ENCODE measurements around the gene HIRIP3.
"Not testable (repeated sequence)": the region's sequence is repeated elsewhere in the genome, so short reads cannot be mapped to it uniquely, and the experiment has no call there.

HIRIP3 gene

DNA sequence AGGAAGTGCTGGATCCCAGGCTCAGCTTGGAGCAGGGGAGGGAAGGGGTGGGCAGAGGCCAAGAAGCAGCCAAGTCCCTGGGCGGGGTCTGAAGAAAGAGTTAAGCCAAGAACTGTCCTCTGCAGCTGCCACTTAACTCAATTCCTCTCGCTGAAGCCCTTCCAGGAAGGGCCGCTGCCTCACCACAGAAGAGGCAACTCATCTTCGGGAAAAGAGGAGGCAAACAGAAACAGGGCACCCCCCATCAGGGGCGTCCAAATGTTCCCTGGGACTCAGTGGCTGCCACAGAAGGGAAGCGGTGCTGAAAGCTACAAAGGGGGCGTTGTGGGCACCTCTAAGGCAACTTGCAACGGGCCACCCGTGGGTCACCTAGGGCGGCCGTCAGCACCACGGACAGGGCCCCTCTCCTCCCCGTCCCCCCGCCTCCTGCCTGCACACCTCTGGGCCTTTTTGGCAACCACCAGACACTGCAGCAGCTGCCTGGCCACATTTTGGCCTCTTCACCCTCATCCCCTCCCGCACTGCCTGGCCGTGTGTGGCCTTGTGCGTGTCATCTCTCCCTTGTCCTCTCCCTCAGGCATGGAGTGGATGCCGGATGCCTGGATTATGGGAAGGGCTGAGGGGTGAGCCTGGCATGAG, 33.1 kb upstream of the HIRIP3 start:
- no peak overlapping the region for H3K4me3 ChIP-seq (ENCODE audit: low read depth, low read length)
- peaks cover 43% of the 10 kb centered on the region for H3K27me3 ChIP-seq (ENCODE audit: insufficient read depth, low read length)
- H2AFZ ChIP-seq (ENCODE audit: low read length, unreplicated experiment): no peak overlapping the region
- no peaks in the 10 kb centered on the region for H3K36me3 ChIP-seq (ENCODE audit: insufficient read depth, low read length)
- H3K27ac ChIP-seq (ENCODE audit: low read depth, low read length): no peak overlapping the region
- H3K4me1 ChIP-seq (ENCODE audit: control insufficient read depth, insufficient read depth, low read length, unreplicated experiment): no peaks in the 10 kb centered on the region
- no peaks in the 10 kb centered on the region for H3K79me2 ChIP-seq (ENCODE audit: control insufficient read depth, insufficient read depth, low read length, unreplicated experiment)

- Histone ChIP-seq H3K79me2 (ENCODE audit: control insufficient read depth, insufficient read depth, low read length, unreplicated experiment) (no peaks in the 10 kb centered on the region), H3K4me3 (ENCODE audit: low read depth, low read length) (no peak overlapping the region), H2AFZ (ENCODE audit: low read length, unreplicated experiment) (no peak overlapping the region), H3K36me3 (ENCODE audit: insufficient read depth, low read length) (no peaks in the 10 kb centered on the region), H3K4me1 (ENCODE audit: control insufficient read depth, insufficient read depth, low read length, unreplicated experiment) (no peaks in the 10 kb centered on the region), H3K27me3 (ENCODE audit: insufficient read depth, low read length) (peaks cover 43% of the 10 kb centered on the region), H3K27ac (ENCODE audit: low read depth, low read length) (no peak overlapping the region)
Measured at GRCh38 chr16:30027588-30028437, 32.4 kb upstream of the HIRIP3 start.

DNA sequence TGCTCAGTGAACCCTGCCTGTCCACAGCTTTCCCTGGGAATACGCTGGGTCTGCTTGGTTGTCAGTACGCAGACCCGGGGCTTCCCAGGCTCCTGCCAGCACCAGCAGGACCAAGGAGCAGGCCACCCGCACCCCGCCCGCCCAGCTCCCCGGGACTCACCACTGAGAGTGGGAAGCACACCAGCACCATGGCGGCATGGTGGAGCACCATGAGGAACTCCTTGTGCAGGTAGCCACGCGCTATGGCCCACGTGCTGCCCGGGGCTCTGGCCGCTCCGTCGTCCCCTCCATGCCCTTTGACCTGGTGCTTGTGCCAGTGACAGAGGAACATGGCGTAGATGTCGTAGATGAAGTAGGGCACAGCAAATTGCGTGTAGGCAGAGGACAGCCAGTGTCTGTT, 31.0 kb upstream of the HIRIP3 start:
- Histone ChIP-seq H3K36me3 (ENCODE audit: insufficient read depth, low read length) (no peaks in the 10 kb centered on the region), H3K4me1 (ENCODE audit: control insufficient read depth, insufficient read depth, low read length, unreplicated experiment) (no peaks in the 10 kb centered on the region), H3K27me3 (ENCODE audit: insufficient read depth, low read length) (peaks cover 40% of the 10 kb centered on the region), H3K27ac (ENCODE audit: low read depth, low read length) (no peak overlapping the region), H2AFZ (ENCODE audit: low read length, unreplicated experiment) (no peak overlapping the region), H3K4me3 (ENCODE audit: low read depth, low read length) (no peak overlapping the region), H3K79me2 (ENCODE audit: control insufficient read depth, insufficient read depth, low read length, unreplicated experiment) (no peaks in the 10 kb centered on the region)

DNA sequence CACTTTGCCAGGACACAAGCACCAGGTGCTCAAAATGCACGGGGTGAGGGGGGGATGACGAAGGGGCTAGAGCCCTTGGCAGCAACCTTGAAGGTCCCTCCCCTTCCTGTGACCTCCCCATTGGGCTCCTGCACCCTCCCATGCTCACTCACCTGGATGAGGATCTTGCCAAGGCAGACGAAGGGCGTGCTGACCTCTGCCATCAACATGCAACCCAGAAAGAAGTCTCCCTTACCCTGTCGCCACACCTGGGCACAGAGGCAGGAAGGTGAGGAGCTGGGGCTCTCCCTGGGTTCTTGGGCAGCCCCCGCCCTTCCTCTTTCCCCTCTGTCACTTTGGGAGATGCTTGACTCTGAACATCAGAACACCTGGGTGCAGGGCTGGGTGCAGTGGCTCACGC, 30.2 kb upstream of the HIRIP3 start:
- Histone ChIP-seq H3K27ac (ENCODE audit: low read depth, low read length) (no peak overlapping the region), H3K36me3 (ENCODE audit: insufficient read depth, low read length) (no peaks in the 10 kb centered on the region), H2AFZ (ENCODE audit: low read length, unreplicated experiment) (no peak overlapping the region), H3K4me1 (ENCODE audit: control insufficient read depth, insufficient read depth, low read length, unreplicated experiment) (no peaks in the 10 kb centered on the region), H3K4me3 (ENCODE audit: low read depth, low read length) (no peak overlapping the region), H3K27me3 (ENCODE audit: insufficient read depth, low read length) (peaks cover 33% of the 10 kb centered on the region), H3K79me2 (ENCODE audit: control insufficient read depth, insufficient read depth, low read length, unreplicated experiment) (no peaks in the 10 kb centered on the region)

- Histone ChIP-seq H3K36me3 (ENCODE audit: insufficient read depth, low read length) (no peaks in the 10 kb centered on the region), H3K4me1 (ENCODE audit: control insufficient read depth, insufficient read depth, low read length, unreplicated experiment) (no peaks in the 10 kb centered on the region)
Measured at GRCh38 chr16:30025156-30025555, 29.7 kb upstream of the HIRIP3 start.

GRCh38 chr16:30024451-30024850, 29.0 kb upstream of the HIRIP3 start:
- H3K4me3 ChIP-seq (ENCODE audit: low read depth, low read length): no peak overlapping the region
- no peak overlapping the region for H3K27ac ChIP-seq (ENCODE audit: low read depth, low read length)
- H3K79me2 ChIP-seq (ENCODE audit: control insufficient read depth, insufficient read depth, low read length, unreplicated experiment): no peaks in the 10 kb centered on the region
- H2AFZ ChIP-seq (ENCODE audit: low read length, unreplicated experiment): no peak overlapping the region
- no peaks in the 10 kb centered on the region for H3K4me1 ChIP-seq (ENCODE audit: control insufficient read depth, insufficient read depth, low read length, unreplicated experiment)
- H3K27me3 ChIP-seq (ENCODE audit: insufficient read depth, low read length): peaks cover 22% of the 10 kb centered on the region
- H3K36me3 ChIP-seq (ENCODE audit: insufficient read depth, low read length): no peaks in the 10 kb centered on the region

More at GRCh38 chr16:30025156-30025555, 29.7 kb upstream of the HIRIP3 start:
- H3K4me3 ChIP-seq (ENCODE audit: low read depth, low read length): no peak overlapping the region
- peaks cover 29% of the 10 kb centered on the region for H3K27me3 ChIP-seq (ENCODE audit: insufficient read depth, low read length)
- no peak overlapping the region for H2AFZ ChIP-seq (ENCODE audit: low read length, unreplicated experiment)
- H3K79me2 ChIP-seq (ENCODE audit: control insufficient read depth, insufficient read depth, low read length, unreplicated experiment): no peaks in the 10 kb centered on the region
- H3K27ac ChIP-seq (ENCODE audit: low read depth, low read length): no peak overlapping the region

- H3K27me3 ChIP-seq (ENCODE audit: insufficient read depth, low read length): peaks cover 18% of the 10 kb centered on the region
- H3K27ac ChIP-seq (ENCODE audit: low read depth, low read length): no peak overlapping the region
Measured at GRCh38 chr16:30023586-30023985, 28.2 kb upstream of the HIRIP3 start.

GRCh38 chr16:30022887-30023286, 27.5 kb upstream of the HIRIP3 start, which contains the start of gene C16orf92:
Gene C16orf92, plus strand, starts transcription at chr16:30023198. Its CDS starts 143 bp downstream, at chr16:30023341.
- Histone ChIP-seq H3K4me3 (ENCODE audit: low read depth, low read length) (no peak within 1 kb of the TSS), H3K27me3 (ENCODE audit: insufficient read depth, low read length) (peaks cover 18% of the 10 kb centered on the region), H3K4me1 (ENCODE audit: control insufficient read depth, insufficient read depth, low read length, unreplicated experiment) (no peaks in the 10 kb centered on the region), H3K79me2 (ENCODE audit: control insufficient read depth, insufficient read depth, low read length, unreplicated experiment) (no peaks in the 10 kb centered on the region), H3K36me3 (ENCODE audit: insufficient read depth, low read length) (no peaks in the 10 kb centered on the region), H2AFZ (ENCODE audit: low read length, unreplicated experiment) (no peak within 1 kb of the TSS), H3K27ac (ENCODE audit: low read depth, low read length) (no peak within 1 kb of the TSS)

More at GRCh38 chr16:30023586-30023985, 28.2 kb upstream of the HIRIP3 start:
- H3K4me3 ChIP-seq (ENCODE audit: low read depth, low read length): no peak overlapping the region
- no peaks in the 10 kb centered on the region for H3K36me3 ChIP-seq (ENCODE audit: insufficient read depth, low read length)
- H3K79me2 ChIP-seq (ENCODE audit: control insufficient read depth, insufficient read depth, low read length, unreplicated experiment): no peaks in the 10 kb centered on the region
- no peaks in the 10 kb centered on the region for H3K4me1 ChIP-seq (ENCODE audit: control insufficient read depth, insufficient read depth, low read length, unreplicated experiment)
- H2AFZ ChIP-seq (ENCODE audit: low read length, unreplicated experiment): no peak overlapping the region

DNA sequence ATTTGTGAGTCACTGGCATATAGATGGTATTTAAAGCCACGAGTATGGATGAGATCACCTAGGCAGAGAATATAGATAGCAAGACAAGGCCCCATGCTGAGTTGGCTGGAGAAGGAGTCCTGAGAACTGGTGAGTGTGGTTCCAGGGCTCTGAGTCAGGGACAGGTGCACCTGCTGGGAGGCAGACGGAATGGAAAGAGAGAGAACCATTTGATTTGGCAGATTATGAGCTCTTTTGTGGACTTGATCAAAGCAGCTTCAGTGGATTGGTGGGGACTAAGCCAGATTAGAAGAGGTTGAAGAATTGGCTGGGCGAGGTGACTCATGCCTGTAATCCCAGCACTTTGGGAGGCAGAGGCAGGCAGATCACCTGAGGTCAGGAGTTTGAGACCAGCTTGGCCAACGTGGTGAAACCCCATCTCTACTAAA, 23.3 kb upstream of the HIRIP3 start:
- no peak overlapping the region for H3K4me3 ChIP-seq (ENCODE audit: low read depth, low read length)
- H2AFZ ChIP-seq (ENCODE audit: low read length, unreplicated experiment): no peak overlapping the region
- no peak overlapping the region for H3K27ac ChIP-seq (ENCODE audit: low read depth, low read length)
- H3K36me3 ChIP-seq (ENCODE audit: insufficient read depth, low read length): no peaks in the 10 kb centered on the region
- H3K79me2 ChIP-seq (ENCODE audit: control insufficient read depth, insufficient read depth, low read length, unreplicated experiment): no peaks in the 10 kb centered on the region
- H3K27me3 ChIP-seq (ENCODE audit: insufficient read depth, low read length): no peaks in the 10 kb centered on the region; the same call in 1 of the 2 replicates
- no peaks in the 10 kb centered on the region for H3K4me1 ChIP-seq (ENCODE audit: control insufficient read depth, insufficient read depth, low read length, unreplicated experiment)

DNA sequence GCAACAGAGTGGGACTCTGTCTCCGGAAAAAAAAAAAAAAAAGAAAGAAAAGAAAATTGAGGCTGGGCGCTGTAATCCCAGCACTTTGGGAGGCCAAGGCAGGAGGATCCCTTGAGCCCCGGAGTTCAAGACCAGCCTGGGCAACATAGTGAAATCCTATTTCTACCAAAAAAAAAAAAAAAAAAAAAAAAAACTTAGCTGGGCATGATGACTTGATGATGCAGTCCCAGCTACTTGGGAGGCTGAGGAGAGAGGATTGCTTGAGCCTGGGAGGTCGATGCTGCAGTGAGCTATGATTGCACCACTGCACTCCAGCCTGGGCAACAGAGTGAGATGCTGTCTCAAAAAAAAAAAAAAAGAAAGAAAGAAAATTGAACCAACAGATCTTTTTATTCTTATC, 22.5 kb upstream of the HIRIP3 start:
- not testable (repeated sequence) for H3K27me3 ChIP-seq (ENCODE audit: insufficient read depth, low read length); H2AFZ ChIP-seq (ENCODE audit: low read length, unreplicated experiment); H3K36me3 ChIP-seq (ENCODE audit: insufficient read depth, low read length); H3K4me3 ChIP-seq (ENCODE audit: low read depth, low read length); H3K4me1 ChIP-seq (ENCODE audit: control insufficient read depth, insufficient read depth, low read length, unreplicated experiment); H3K79me2 ChIP-seq (ENCODE audit: control insufficient read depth, insufficient read depth, low read length, unreplicated experiment); H3K27ac ChIP-seq (ENCODE audit: low read depth, low read length)

DNA sequence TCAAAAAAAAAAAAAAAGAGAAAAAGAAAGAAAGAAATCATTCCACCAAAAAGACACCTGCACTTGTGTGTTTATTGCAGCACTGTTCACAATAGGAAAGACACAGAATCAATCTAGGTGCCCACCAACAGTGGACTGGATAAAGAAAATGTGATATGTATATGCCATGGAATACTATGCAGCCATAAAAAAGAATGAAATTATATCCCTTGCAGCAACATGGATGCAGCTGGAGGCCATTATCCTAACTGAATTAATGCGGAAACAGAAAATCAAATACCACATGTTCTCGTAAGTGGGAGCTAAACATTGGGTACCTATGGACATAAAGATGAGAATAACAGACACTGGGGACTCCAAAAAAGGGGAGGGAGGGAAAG, 21.9 kb upstream of the HIRIP3 start:
- no peaks in the 10 kb centered on the region for H3K27me3 ChIP-seq (ENCODE audit: insufficient read depth, low read length)
- H3K27ac ChIP-seq (ENCODE audit: low read depth, low read length): no peak overlapping the region
- H2AFZ ChIP-seq (ENCODE audit: low read length, unreplicated experiment): no peak overlapping the region
- no peaks in the 10 kb centered on the region for H3K36me3 ChIP-seq (ENCODE audit: insufficient read depth, low read length)
- no peak overlapping the region for H3K4me3 ChIP-seq (ENCODE audit: low read depth, low read length)
- H3K4me1 ChIP-seq (ENCODE audit: control insufficient read depth, insufficient read depth, low read length, unreplicated experiment): no peaks in the 10 kb centered on the region
- no peaks in the 10 kb centered on the region for H3K79me2 ChIP-seq (ENCODE audit: control insufficient read depth, insufficient read depth, low read length, unreplicated experiment)
